Breast epithelium (tissue), 3 donors: ENCODE data around the gene S100A1.

Source experiments
- POLR2A ChIP-seq: fragments of 450-650 bp; IDR thresholded peaks from one replicate; pipeline ENCODE4 v1.6.1; 2016; ENCODE audit warnings: antibody characterized with exemption, mild to moderate bottlenecking, moderate library complexity
- POLR2AphosphoS5 ChIP-seq, 3 donors: sonication (generic); formaldehyde crosslinking; IDR thresholded peaks; one replicate each; pipeline ENCODE4 v1.6.1; 2017; ENCODE audit warnings: antibody characterized with exemption in 3 of 3
- TF ChIP-seq, protein P1 (sequence below), 3 donors: fragments of 450-650 bp; IDR thresholded peaks; one replicate each; pipeline ENCODE4 v1.5.1; 2016 to 2017; ENCODE audit warnings: antibody characterized with exemption in 3 of 3, mild to moderate bottlenecking in 3 of 3, moderate library complexity in 3 of 3

DNA sequence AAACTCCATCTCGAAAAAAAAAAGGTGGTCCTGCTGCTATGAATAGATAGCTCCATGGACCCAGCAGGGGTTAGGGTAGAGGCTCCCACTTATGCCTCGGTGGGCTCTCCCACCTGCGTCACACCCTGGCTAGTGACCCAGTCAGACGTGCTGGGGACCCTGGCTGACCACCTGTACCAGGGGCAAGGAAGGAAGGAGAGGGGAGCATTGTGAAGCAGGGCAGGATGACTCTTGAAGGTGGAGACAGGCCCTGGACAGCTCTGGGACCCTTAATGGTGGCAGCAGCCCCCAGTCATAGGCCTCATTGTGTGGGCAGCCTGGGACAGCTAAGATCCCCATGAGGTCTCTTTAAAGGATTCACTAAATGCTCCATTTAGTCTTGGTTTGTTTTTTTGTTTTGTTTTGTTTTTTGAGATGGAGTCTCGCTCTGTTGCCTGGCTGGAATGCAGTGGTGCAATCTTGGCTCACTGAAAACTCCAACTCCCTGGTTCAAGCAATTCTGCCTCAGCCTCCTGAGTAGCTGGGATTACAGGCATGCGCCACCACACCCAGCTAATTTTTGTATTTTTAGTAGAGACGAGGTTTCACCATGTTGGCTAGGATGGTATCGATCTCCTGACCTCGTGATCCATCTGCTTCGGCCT, 19.9 kb downstream of the S100A1 start:
- TF ChIP-seq POLR2A (no peak), POLR2AphosphoS5 (IDR thresholded peaks at IDR 0.05) (no peak)
- TF ChIP-seq, protein P1, sequence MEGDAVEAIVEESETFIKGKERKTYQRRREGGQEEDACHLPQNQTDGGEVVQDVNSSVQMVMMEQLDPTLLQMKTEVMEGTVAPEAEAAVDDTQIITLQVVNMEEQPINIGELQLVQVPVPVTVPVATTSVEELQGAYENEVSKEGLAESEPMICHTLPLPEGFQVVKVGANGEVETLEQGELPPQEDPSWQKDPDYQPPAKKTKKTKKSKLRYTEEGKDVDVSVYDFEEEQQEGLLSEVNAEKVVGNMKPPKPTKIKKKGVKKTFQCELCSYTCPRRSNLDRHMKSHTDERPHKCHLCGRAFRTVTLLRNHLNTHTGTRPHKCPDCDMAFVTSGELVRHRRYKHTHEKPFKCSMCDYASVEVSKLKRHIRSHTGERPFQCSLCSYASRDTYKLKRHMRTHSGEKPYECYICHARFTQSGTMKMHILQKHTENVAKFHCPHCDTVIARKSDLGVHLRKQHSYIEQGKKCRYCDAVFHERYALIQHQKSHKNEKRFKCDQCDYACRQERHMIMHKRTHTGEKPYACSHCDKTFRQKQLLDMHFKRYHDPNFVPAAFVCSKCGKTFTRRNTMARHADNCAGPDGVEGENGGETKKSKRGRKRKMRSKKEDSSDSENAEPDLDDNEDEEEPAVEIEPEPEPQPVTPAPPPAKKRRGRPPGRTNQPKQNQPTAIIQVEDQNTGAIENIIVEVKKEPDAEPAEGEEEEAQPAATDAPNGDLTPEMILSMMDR (IDR thresholded peaks at IDR 0.05), result no peak
